22Rv1 (cell line): Measurements from ENCODE around the gene ZSCAN5A.
A peak's percentile ranks its signal among the peaks of the same experiment; 100 is the strongest.

Experiments used
- H3K27ac ChIP-seq: fragments of 450-650 bp; 2 replicates; pipeline ENCODE4 v1.5.1; 2017
- ZFX ChIP-seq: fragments of 450-650 bp; IDR thresholded peaks from 2 replicates; pipeline ENCODE4 v1.6.1; 2017; ENCODE audit warnings: antibody characterized with exemption, borderline replicate concordance
- TF ChIP-seq, protein P1 (sequence below): fragments of 450-650 bp; IDR thresholded peaks from 2 replicates; pipeline ENCODE4 v1.5.1; 2017; ENCODE audit warnings: mild to moderate bottlenecking

ZSCAN5A gene

GRCh38 chr19:56314381-56315076, at the start of gene ZSCAN5A:
Gene ZSCAN5A (minus strand): TSS chr19:56314839. CDS start chr19:56225046, 89,793 bp downstream.
- no peak for TF ChIP-seq ZFX
- TF ChIP-seq, protein P1, sequence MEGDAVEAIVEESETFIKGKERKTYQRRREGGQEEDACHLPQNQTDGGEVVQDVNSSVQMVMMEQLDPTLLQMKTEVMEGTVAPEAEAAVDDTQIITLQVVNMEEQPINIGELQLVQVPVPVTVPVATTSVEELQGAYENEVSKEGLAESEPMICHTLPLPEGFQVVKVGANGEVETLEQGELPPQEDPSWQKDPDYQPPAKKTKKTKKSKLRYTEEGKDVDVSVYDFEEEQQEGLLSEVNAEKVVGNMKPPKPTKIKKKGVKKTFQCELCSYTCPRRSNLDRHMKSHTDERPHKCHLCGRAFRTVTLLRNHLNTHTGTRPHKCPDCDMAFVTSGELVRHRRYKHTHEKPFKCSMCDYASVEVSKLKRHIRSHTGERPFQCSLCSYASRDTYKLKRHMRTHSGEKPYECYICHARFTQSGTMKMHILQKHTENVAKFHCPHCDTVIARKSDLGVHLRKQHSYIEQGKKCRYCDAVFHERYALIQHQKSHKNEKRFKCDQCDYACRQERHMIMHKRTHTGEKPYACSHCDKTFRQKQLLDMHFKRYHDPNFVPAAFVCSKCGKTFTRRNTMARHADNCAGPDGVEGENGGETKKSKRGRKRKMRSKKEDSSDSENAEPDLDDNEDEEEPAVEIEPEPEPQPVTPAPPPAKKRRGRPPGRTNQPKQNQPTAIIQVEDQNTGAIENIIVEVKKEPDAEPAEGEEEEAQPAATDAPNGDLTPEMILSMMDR = no peak
- H3K27ac ChIP-seq = peak within 1 kb of the TSS; percentile 94

DNA sequence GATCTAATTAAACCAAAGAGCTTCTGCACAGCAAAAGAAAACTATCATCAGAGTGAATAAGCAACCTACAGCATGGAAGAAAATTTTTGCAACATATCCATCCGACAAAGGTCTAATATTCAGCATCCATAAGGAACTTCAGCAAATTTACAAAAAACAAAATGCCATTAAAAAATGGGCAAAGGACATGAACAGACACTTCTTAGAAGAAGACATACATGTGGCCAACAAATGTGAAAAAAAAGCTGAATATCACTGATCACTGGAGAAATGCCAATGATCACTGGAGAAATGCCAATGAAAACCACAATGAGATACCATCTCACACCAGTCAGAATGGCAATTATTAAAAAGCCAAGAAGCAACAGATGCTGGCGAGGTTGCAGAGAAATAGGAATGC, 46.2 kb upstream of the ZSCAN5A start:
- TF ChIP-seq, protein P1 = no peak
- TF ChIP-seq ZFX = no peak
- no peak overlapping the region for H3K27ac ChIP-seq

GRCh38 chr19:56356944-56357343, 42.3 kb upstream of the ZSCAN5A start:
- no peak for TF ChIP-seq ZFX
- TF ChIP-seq, protein P1 = no peak
- H3K27ac ChIP-seq = no peak overlapping the region

GRCh38 chr19:56355517-56355916, 40.9 kb upstream of the ZSCAN5A start:
- no peak for TF ChIP-seq ZFX
- TF ChIP-seq, protein P1 = no peak
- H3K27ac ChIP-seq = peak overlapping the region; percentile 69

- TF ChIP-seq, protein P1 = no peak
- no peak for TF ChIP-seq ZFX
- H3K27ac ChIP-seq = no peak overlapping the region
Measured at GRCh38 chr19:56351208-56351607, 36.6 kb upstream of the ZSCAN5A start.

- H3K27ac ChIP-seq = no peak overlapping the region
- TF ChIP-seq, protein P1 = peak; percentile 80
- no peak for TF ChIP-seq ZFX
Measured at GRCh38 chr19:56350416-56351045, 35.9 kb upstream of the ZSCAN5A start.

- H3K27ac ChIP-seq = no peak overlapping the region
- no peak for TF ChIP-seq ZFX
- TF ChIP-seq, protein P1 = peak; percentile 63
Measured at GRCh38 chr19:56348289-56348877, 33.7 kb upstream of the ZSCAN5A start.
